ENCODE data around the gene CCDC107.

GRCh38 chr9:35690294-35690613 is 32.2 kb downstream of the CCDC107 start:
- TF ChIP-seq, protein P1, sequence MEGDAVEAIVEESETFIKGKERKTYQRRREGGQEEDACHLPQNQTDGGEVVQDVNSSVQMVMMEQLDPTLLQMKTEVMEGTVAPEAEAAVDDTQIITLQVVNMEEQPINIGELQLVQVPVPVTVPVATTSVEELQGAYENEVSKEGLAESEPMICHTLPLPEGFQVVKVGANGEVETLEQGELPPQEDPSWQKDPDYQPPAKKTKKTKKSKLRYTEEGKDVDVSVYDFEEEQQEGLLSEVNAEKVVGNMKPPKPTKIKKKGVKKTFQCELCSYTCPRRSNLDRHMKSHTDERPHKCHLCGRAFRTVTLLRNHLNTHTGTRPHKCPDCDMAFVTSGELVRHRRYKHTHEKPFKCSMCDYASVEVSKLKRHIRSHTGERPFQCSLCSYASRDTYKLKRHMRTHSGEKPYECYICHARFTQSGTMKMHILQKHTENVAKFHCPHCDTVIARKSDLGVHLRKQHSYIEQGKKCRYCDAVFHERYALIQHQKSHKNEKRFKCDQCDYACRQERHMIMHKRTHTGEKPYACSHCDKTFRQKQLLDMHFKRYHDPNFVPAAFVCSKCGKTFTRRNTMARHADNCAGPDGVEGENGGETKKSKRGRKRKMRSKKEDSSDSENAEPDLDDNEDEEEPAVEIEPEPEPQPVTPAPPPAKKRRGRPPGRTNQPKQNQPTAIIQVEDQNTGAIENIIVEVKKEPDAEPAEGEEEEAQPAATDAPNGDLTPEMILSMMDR (IDR thresholded peaks at IDR 0.05; ENCODE audit: low read depth, low read length, missing input control) = no peak
- TF ChIP-seq REST (IDR thresholded peaks at IDR 0.05) (no peak), EGR1 (IDR thresholded peaks at IDR 0.05; ENCODE audit: low read depth in 2 of 2) (no peak), RXRA (IDR thresholded peaks at IDR 0.05) (no peak), SP1 (IDR thresholded peaks at IDR 0.05) (no peak), TAF1 (conservative IDR thresholded peaks at IDR 0.05) (no peak), FOXA1 (IDR thresholded peaks at IDR 0.05) (no peak), JUND (IDR thresholded peaks at IDR 0.05) (no peak), GABPA (IDR thresholded peaks at IDR 0.05 in 1 of 2, conservative IDR thresholded peaks at IDR 0.05 in 1 of 2) (no peak), ZBTB33 (IDR thresholded peaks at IDR 0.05) (no peak), YY1 (IDR thresholded peaks at IDR 0.05) (no peak), NR2F2 (IDR thresholded peaks at IDR 0.05) (no peak), MAX (IDR thresholded peaks at IDR 0.05) (no peak), RAD21 (IDR thresholded peaks at IDR 0.05) (no peak)
